Bronchial epithelial cell (primary cell): ENCODE data around the gene WWC2. TPM values are rescaled to one million over a fixed set of nuclear protein-coding genes. Genes with fewer than 3 reads are reported as not detected.

ENCODE experiments used
- DNase-seq: peaks from one replicate; pipeline ENCODE4 v3.0.0-alpha.2; 2010; ENCODE audit warnings: low read depth
- FAIRE-seq: peaks from 2 replicates; lab custom pipeline; 2011; peaks lifted over from hg19 to GRCh38; lab: Jason Lieb, UNC
- H3K27me3 ChIP-seq: 2 replicates; pipeline ENCODE4 v1.5.1; 2011; ENCODE audit warnings: low read length; ENCODE audit not compliant: control insufficient read depth, insufficient read depth
- H3K36me3 ChIP-seq: 2 replicates; pipeline ENCODE4 v1.5.1; 2011; ENCODE audit warnings: low read length; ENCODE audit not compliant: control insufficient read depth, insufficient read depth
- H3K4me3 ChIP-seq: 2 replicates; pipeline ENCODE4 v1.5.1; 2011; ENCODE audit warnings: mild to moderate bottlenecking, low read depth, low read length, control low read depth
- total RNA-seq: library from RNA; depleted of rRNA; stranded (reverse); fragments of >200 nt; gene quantifications from 2 replicates; pipeline ENCODE4 v1.2.1, GENCODE V29; 2014
- TF ChIP-seq, protein P1 (sequence below): IDR thresholded peaks from 2 replicates; pipeline ENCODE4 v1.5.1; 2011; ENCODE audit warnings: mild to moderate bottlenecking, moderate library complexity, low read length, control low read depth, inconsistent platforms; ENCODE audit not compliant: insufficient read depth, severe bottlenecking

The WWC2 gene
- total RNA-seq, 1 donor from 2014 or later: 13.2 TPM

- Histone ChIP-seq H3K4me3 (no peak overlapping the region), H3K36me3 (peaks cover 5% of the 10 kb centered on the region), H3K27me3 (no peaks in the 10 kb centered on the region)
- FAIRE-seq (no peak), DNase-seq (no peak)
- TF ChIP-seq, protein P1, sequence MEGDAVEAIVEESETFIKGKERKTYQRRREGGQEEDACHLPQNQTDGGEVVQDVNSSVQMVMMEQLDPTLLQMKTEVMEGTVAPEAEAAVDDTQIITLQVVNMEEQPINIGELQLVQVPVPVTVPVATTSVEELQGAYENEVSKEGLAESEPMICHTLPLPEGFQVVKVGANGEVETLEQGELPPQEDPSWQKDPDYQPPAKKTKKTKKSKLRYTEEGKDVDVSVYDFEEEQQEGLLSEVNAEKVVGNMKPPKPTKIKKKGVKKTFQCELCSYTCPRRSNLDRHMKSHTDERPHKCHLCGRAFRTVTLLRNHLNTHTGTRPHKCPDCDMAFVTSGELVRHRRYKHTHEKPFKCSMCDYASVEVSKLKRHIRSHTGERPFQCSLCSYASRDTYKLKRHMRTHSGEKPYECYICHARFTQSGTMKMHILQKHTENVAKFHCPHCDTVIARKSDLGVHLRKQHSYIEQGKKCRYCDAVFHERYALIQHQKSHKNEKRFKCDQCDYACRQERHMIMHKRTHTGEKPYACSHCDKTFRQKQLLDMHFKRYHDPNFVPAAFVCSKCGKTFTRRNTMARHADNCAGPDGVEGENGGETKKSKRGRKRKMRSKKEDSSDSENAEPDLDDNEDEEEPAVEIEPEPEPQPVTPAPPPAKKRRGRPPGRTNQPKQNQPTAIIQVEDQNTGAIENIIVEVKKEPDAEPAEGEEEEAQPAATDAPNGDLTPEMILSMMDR: no peak
Measured at GRCh38 chr4:183250831-183251230, 151.8 kb downstream of the WWC2 start.

- Histone ChIP-seq H3K36me3 (peaks cover 5% of the 10 kb centered on the region), H3K4me3 (no peak overlapping the region), H3K27me3 (no peaks in the 10 kb centered on the region)
- FAIRE-seq: no peak
- TF ChIP-seq, protein P1: no peak
- no peak for DNase-seq
Measured at GRCh38 chr4:183252959-183253358, 153.9 kb downstream of the WWC2 start.

DNA sequence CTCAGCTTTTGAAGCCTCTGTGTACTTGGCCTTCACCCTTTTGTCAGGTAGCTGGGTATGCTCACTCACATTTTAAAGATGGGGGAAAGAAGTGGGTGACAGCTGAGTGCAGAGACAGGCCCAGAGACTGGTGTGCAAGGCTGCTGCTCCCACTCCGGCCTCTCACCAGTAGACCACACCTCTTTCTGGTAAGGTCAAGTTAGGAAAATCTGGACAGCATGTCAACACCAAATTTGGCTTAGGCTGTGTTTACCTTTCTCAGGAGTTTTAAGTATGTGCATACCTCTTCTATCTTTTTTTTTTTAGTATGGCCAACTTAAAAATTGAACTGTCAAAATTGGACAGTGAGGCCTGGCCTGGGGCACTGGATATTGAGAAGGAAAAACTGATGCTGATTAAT is 154.4 kb downstream of the WWC2 start:
- H3K4me3 ChIP-seq: no peak overlapping the region
- FAIRE-seq (no peak), DNase-seq (no peak)
- no peaks in the 10 kb centered on the region for H3K27me3 ChIP-seq
- H3K36me3 ChIP-seq: peaks cover 5% of the 10 kb centered on the region
- TF ChIP-seq, protein P1: no peak

GRCh38 chr4:183254162-183254561 is 155.1 kb downstream of the WWC2 start:
- TF ChIP-seq, protein P1: no peak
- no peak for DNase-seq
- H3K4me3 ChIP-seq: no peak overlapping the region
- no peaks in the 10 kb centered on the region for H3K27me3 ChIP-seq
- peaks cover 5% of the 10 kb centered on the region for H3K36me3 ChIP-seq
- FAIRE-seq: no peak

- H3K27me3 ChIP-seq: no peaks in the 10 kb centered on the region
- H3K36me3 ChIP-seq: peaks cover 5% of the 10 kb centered on the region
- TF ChIP-seq, protein P1: no peak
- FAIRE-seq (no peak), DNase-seq (no peak)
- H3K4me3 ChIP-seq: no peak overlapping the region
Measured at GRCh38 chr4:183255487-183255886, 156.4 kb downstream of the WWC2 start.

GRCh38 chr4:183256343-183256742 is 157.3 kb downstream of the WWC2 start:
- DNase-seq: no peak
- FAIRE-seq: no peak
- Histone ChIP-seq H3K36me3 (peaks cover 4% of the 10 kb centered on the region), H3K4me3 (no peak overlapping the region), H3K27me3 (no peaks in the 10 kb centered on the region)
- TF ChIP-seq, protein P1: no peak
